NB4 (cell line): Measurements from ENCODE around the gene ALDH5A1.

ENCODE experiments used
- CTCF ChIP-seq: IDR thresholded peaks from one replicate; pipeline ENCODE4 v1.5.1; 2012; ENCODE audit warnings: low read depth, low read length
- MYC ChIP-seq: IDR thresholded peaks from 2 replicates; pipeline ENCODE4 v1.6.1; 2011; ENCODE audit warnings: low read depth, low read length
- POLR2A ChIP-seq: IDR thresholded peaks from 2 replicates; pipeline ENCODE4 v1.6.1; 2011; ENCODE audit warnings: mild to moderate bottlenecking; ENCODE audit not compliant: insufficient read length; ENCODE audit errors: extremely low read depth
- TF ChIP-seq, protein P1 (sequence below): IDR thresholded peaks from 2 replicates; pipeline ENCODE4 v1.6.1; 2011; ENCODE audit warnings: low read depth, low read length

- no peak for TF ChIP-seq CTCF
- TF ChIP-seq POLR2A: no peak
- TF ChIP-seq, protein P1, sequence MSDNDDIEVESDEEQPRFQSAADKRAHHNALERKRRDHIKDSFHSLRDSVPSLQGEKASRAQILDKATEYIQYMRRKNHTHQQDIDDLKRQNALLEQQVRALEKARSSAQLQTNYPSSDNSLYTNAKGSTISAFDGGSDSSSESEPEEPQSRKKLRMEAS: no peak
- no peak for TF ChIP-seq MYC
Observed at GRCh38 chr6:24445704-24446103, 49.1 kb upstream of the ALDH5A1 start.
